ENCODE data around the gene LDLRAD4.

DNA sequence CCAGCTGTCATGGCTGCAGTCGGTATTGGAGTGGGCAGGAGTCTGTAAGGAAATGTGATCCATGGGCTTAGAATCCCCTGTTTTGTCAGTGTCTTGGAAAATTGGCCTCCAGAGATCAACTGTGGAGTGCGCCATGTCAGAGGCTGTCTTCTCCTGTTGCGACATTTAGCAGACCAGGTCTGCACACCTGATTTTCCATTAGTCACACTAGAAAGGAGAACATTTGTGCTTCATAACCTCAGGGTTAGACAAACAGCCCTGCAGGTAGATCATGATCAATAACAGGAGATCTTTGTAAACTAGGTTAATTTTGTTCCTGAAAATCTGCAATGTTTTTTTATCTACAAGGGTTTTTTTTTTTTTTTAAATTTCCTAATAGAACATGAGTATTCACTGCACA lies 28.0 kb downstream of the LDLRAD4 start:
- TF ChIP-seq, protein P1, sequence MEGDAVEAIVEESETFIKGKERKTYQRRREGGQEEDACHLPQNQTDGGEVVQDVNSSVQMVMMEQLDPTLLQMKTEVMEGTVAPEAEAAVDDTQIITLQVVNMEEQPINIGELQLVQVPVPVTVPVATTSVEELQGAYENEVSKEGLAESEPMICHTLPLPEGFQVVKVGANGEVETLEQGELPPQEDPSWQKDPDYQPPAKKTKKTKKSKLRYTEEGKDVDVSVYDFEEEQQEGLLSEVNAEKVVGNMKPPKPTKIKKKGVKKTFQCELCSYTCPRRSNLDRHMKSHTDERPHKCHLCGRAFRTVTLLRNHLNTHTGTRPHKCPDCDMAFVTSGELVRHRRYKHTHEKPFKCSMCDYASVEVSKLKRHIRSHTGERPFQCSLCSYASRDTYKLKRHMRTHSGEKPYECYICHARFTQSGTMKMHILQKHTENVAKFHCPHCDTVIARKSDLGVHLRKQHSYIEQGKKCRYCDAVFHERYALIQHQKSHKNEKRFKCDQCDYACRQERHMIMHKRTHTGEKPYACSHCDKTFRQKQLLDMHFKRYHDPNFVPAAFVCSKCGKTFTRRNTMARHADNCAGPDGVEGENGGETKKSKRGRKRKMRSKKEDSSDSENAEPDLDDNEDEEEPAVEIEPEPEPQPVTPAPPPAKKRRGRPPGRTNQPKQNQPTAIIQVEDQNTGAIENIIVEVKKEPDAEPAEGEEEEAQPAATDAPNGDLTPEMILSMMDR (IDR thresholded peaks at IDR 0.05): no peak
- no peak for TF ChIP-seq POLR2A (IDR thresholded peaks at IDR 0.05)

Data from lower leg skin (tissue), 3 donors.